Calu3 (cell line): ENCODE measurements around the gene SPAG16. TPM values are rescaled to one million over a fixed set of nuclear protein-coding genes. Genes with fewer than 3 reads are reported as not detected.

Experiments used
- BruUV-seq: library from RNA; stranded (reverse); fragments of 400-500 nt; replicated peaks from 2 replicates; lab custom pipeline; 2021; lab: Mats Ljungman, UMichigan
- CTCF ChIA-PET: fragments of 300-600 bp; sonication (Branson Sonifier 250); formaldehyde crosslinking; loops from one replicate; lab custom pipeline; 2022; ENCODE audit warnings: antibody characterized with exemption; lab: Charles Lee
- DNase-seq: peaks from one replicate; pipeline ENCODE4 v3.0.0; 2022
- H3K27ac Mint-ChIP-seq: one replicate; pipeline ENCODE4 v1.8.0; 2022; ENCODE audit warnings: mixed read lengths; ENCODE audit not compliant: unreplicated experiment
- H3K27me3 Mint-ChIP-seq: one replicate; pipeline ENCODE4 v1.8.0; 2022; ENCODE audit warnings: mixed read lengths; ENCODE audit not compliant: unreplicated experiment
- H3K36me3 Mint-ChIP-seq: one replicate; pipeline ENCODE4 v1.8.0; 2022; ENCODE audit warnings: mild to moderate bottlenecking, moderate library complexity, mixed read lengths; ENCODE audit not compliant: insufficient read depth, unreplicated experiment
- H3K4me1 Mint-ChIP-seq: one replicate; pipeline ENCODE4 v1.8.0; 2022; ENCODE audit warnings: mild to moderate bottlenecking, low read depth, mixed read lengths; ENCODE audit not compliant: unreplicated experiment
- H3K4me3 Mint-ChIP-seq: one replicate; pipeline ENCODE4 v1.8.0; 2022; ENCODE audit warnings: mild to moderate bottlenecking, low read depth, moderate library complexity, mixed read lengths; ENCODE audit not compliant: unreplicated experiment
- H3K9me3 Mint-ChIP-seq: one replicate; pipeline ENCODE4 v1.8.0; 2022; ENCODE audit warnings: low read depth, mixed read lengths; ENCODE audit not compliant: unreplicated experiment
- intact Hi-C: fragments of 100-400 bp; cut with micrococcal nuclease; formaldehyde crosslinking; loops from one replicate; pipeline ENCODE4 v1.10.0; 2022; ENCODE audit not compliant: unreplicated experiment
- total RNA-seq: library from RNA; stranded (reverse); gene quantifications from 2 replicates; pipeline ENCODE4 v1.2.3, GENCODE V29; 2022
- TF ChIP-seq, protein P1 (sequence below): fragments of 200-600 bp; IDR thresholded peaks from one replicate; pipeline ENCODE4 v1.8.0; 2022; ENCODE audit warnings: antibody characterized with exemption; ENCODE audit not compliant: unreplicated experiment

Gene SPAG16
- total RNA-seq, 1 experiment from 2014 or later = 30.2 TPM

DNA sequence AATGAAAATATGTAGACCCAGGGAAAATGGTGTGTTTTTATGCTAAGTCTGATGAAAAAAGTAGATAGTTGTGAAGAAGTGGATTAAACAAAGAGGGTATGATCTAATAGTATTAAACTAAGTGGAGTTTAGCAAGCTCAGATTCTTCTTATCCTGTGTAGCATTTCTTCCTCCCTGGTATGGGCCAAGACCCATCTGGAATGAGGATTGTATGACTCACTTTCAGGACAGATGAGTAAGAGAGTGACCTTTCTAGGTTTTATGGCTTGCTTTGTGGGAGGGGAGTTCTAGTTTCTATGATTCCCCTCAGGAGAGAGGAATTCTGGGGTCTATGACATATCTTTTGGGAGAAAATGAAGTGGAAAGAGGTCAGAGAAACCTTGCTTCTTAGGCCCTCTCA, 550.1 kb downstream of the SPAG16 start:
- DNase-seq = no peak
- CTCF ChIA-PET = no interaction called here
- H3K27ac Mint-ChIP-seq = no peak overlapping the region
- intact Hi-C loops = no loop called here
- H3K9me3 Mint-ChIP-seq = peaks cover 2% of the 10 kb centered on the region
- BruUV-seq = no TSS peak
- no peak overlapping the region for H3K4me3 Mint-ChIP-seq
- H3K27me3 Mint-ChIP-seq = no peaks in the 10 kb centered on the region
- TF ChIP-seq, protein P1, sequence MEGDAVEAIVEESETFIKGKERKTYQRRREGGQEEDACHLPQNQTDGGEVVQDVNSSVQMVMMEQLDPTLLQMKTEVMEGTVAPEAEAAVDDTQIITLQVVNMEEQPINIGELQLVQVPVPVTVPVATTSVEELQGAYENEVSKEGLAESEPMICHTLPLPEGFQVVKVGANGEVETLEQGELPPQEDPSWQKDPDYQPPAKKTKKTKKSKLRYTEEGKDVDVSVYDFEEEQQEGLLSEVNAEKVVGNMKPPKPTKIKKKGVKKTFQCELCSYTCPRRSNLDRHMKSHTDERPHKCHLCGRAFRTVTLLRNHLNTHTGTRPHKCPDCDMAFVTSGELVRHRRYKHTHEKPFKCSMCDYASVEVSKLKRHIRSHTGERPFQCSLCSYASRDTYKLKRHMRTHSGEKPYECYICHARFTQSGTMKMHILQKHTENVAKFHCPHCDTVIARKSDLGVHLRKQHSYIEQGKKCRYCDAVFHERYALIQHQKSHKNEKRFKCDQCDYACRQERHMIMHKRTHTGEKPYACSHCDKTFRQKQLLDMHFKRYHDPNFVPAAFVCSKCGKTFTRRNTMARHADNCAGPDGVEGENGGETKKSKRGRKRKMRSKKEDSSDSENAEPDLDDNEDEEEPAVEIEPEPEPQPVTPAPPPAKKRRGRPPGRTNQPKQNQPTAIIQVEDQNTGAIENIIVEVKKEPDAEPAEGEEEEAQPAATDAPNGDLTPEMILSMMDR = no peak
- no peaks in the 10 kb centered on the region for H3K36me3 Mint-ChIP-seq
- no peaks in the 10 kb centered on the region for H3K4me1 Mint-ChIP-seq

DNA sequence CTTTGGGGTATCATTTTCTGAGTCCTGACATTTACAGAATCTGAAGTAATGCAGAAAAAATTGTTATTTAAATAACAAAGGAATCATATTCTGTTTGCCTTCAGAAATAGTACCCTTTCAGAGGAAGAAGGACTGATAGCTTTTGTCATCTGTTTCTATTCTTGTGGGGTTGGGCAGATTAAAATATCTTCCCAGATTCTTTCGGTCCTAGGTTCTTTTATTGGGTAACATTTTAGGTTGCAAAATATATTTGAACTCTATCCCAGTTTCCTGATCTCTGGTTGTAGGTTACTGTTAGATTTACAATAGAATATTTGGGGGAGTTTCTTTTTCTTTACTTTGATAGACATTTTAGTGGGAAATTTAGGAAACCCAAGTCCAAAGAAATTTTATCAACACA, 550.5 kb downstream of the SPAG16 start:
- no peak overlapping the region for H3K27ac Mint-ChIP-seq
- DNase-seq = no peak
- intact Hi-C loops = no loop called here
- no peaks in the 10 kb centered on the region for H3K4me1 Mint-ChIP-seq
- CTCF ChIA-PET = no interaction called here
- H3K4me3 Mint-ChIP-seq = no peak overlapping the region
- TF ChIP-seq, protein P1 = no peak
- peaks cover 2% of the 10 kb centered on the region for H3K9me3 Mint-ChIP-seq
- H3K36me3 Mint-ChIP-seq = no peaks in the 10 kb centered on the region
- no peaks in the 10 kb centered on the region for H3K27me3 Mint-ChIP-seq
- BruUV-seq = no TSS peak

DNA sequence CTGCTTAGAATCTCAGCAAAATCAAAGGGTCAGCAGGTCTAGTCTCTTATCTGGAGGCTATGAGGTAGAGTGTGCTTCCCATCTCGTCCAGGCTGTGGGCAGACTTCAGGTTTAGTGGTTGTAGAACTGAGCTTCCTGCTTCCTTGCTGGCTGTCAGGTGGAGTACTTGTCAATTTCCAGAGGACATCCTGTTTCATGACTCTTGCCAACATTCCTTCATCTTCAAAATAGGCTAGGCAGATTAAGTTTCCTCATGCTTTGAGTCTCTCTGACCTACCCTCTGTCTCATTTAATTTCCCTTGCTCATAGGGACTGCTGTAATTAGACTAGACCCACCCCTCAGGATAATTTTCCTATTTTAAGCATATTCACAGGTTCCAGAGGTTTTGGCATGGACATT, 562.6 kb downstream of the SPAG16 start:
- TF ChIP-seq, protein P1 = no peak
- no TSS peak for BruUV-seq
- Mint-ChIP-seq H3K4me3 (no peak overlapping the region), H3K36me3 (no peaks in the 10 kb centered on the region), H3K9me3 (no peaks in the 10 kb centered on the region), H3K4me1 (peaks cover 11% of the 10 kb centered on the region), H3K27ac (no peak overlapping the region), H3K27me3 (no peaks in the 10 kb centered on the region)
- DNase-seq = peak; percentile 1
- intact Hi-C loops = no loop called here
- CTCF ChIA-PET = no interaction called here

DNA sequence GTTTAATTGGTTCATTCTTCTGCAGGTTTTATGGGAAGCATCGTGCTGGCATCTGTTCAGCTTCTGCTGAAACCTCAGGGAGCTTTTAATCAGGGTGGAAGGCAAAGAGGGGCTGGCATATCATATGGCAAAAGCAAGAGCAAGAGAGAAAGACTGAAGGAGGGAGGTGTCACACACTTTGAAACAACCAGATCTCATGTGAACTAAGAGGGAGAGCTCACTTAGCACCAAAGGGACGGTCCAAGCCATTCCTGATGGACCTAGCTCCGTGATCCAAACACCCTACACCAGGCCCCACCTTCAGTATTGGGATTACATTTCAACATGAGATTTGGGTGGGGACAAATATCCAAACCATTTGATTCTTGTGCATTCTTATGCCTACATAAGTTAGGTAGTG, 563.1 kb downstream of the SPAG16 start:
- intact Hi-C loops = no loop called here
- Mint-ChIP-seq H3K4me3 (no peak overlapping the region), H3K36me3 (no peaks in the 10 kb centered on the region), H3K9me3 (no peaks in the 10 kb centered on the region), H3K27ac (no peak overlapping the region), H3K27me3 (no peaks in the 10 kb centered on the region), H3K4me1 (peaks cover 11% of the 10 kb centered on the region)
- no TSS peak for BruUV-seq
- CTCF ChIA-PET = no interaction called here
- TF ChIP-seq, protein P1 = no peak
- no peak for DNase-seq
